ENCODE data around the gene CCDC88A.
"Not testable (repeated sequence)": the region's sequence is repeated elsewhere in the genome, so short reads cannot be mapped to it uniquely, and the experiment has no call there.

CCDC88A gene

DNA sequence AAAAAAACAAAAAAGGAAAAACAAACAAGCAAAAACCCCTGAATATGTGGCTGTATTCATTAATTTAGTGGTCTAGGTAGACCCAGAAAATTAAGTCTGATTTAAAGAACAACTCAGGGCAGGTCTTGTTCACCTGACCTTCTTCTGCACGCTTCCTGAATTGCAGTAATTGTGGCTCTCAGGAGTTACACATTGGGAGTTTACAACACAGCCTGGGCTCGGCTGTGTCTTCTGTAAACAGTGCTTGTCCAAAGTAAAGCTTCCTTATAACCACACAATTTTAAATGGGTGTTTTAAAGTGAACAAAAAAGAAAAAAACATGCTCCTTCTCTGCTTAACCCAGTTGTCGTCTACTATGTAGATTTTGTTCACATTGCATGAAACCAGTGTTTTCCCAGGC is 142.3 kb downstream of the CCDC88A start:
- H3K4me3 ChIP-seq (ENCODE audit: low read depth, low read length) = no peak overlapping the region
- no peak for DNase-seq (ENCODE audit: low read depth)
- no peak for TF ChIP-seq POLR2A (IDR thresholded peaks at IDR 0.05; ENCODE audit: extremely low read depth, insufficient read length)
- TF ChIP-seq, protein P1, sequence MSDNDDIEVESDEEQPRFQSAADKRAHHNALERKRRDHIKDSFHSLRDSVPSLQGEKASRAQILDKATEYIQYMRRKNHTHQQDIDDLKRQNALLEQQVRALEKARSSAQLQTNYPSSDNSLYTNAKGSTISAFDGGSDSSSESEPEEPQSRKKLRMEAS (IDR thresholded peaks at IDR 0.05; ENCODE audit: low read depth, low read length) = no peak
- TF ChIP-seq, protein P2, sequence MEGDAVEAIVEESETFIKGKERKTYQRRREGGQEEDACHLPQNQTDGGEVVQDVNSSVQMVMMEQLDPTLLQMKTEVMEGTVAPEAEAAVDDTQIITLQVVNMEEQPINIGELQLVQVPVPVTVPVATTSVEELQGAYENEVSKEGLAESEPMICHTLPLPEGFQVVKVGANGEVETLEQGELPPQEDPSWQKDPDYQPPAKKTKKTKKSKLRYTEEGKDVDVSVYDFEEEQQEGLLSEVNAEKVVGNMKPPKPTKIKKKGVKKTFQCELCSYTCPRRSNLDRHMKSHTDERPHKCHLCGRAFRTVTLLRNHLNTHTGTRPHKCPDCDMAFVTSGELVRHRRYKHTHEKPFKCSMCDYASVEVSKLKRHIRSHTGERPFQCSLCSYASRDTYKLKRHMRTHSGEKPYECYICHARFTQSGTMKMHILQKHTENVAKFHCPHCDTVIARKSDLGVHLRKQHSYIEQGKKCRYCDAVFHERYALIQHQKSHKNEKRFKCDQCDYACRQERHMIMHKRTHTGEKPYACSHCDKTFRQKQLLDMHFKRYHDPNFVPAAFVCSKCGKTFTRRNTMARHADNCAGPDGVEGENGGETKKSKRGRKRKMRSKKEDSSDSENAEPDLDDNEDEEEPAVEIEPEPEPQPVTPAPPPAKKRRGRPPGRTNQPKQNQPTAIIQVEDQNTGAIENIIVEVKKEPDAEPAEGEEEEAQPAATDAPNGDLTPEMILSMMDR (IDR thresholded peaks at IDR 0.05; ENCODE audit: low read depth, low read length) = no peak
- no peak for TF ChIP-seq MYC (IDR thresholded peaks at IDR 0.05; ENCODE audit: low read depth, low read length)

DNA sequence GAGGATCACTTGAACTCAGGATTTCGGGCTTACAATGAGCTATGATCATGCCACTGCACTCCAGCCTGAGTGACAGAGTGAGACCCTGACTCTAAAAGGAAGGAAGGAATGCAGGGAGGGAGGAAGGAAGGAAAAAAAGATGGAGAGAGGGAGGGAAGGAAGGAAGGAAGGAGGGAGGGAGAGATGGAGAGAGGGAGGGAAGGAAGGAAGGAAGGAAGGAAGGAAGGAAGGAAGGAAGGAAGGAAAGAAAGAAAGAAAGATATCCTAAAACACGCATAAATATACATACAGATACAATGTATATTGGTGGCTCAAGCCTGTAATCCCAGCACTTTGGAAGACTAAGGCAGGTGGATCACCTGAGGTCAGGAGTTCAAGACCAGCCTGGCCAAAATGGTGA is 145.3 kb downstream of the CCDC88A start:
- H3K4me3 ChIP-seq (ENCODE audit: low read depth, low read length); DNase-seq (ENCODE audit: low read depth): not testable (repeated sequence)

DNA sequence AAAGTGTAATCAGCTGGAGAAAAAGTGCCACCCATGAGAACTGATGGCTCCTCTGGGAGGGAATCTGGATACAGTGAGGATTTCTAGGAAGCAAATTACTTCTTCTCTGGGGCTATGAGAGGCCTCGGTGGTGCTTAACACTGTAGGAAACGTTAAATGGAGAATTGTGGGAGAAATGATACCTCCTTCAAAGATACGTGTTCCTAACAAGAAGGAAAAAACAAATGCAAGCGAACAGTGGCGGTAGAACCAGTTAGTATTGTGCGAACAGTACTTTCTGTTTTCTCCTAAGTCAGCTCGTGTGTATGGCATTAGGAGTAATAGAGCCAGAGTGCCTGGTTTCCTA is 150.0 kb downstream of the CCDC88A start:
- TF ChIP-seq MYC (IDR thresholded peaks at IDR 0.05; ENCODE audit: low read depth, low read length) (no peak), POLR2A (IDR thresholded peaks at IDR 0.05; ENCODE audit: extremely low read depth, insufficient read length) (no peak)
- TF ChIP-seq, protein P2 (IDR thresholded peaks at IDR 0.05; ENCODE audit: low read depth, low read length) = no peak
- TF ChIP-seq, protein P1 (IDR thresholded peaks at IDR 0.05; ENCODE audit: low read depth, low read length) = no peak
- H3K4me3 ChIP-seq (ENCODE audit: low read depth, low read length) = peak overlapping the region; percentile 91
- DNase-seq (ENCODE audit: low read depth) = peak; percentile 32

DNA sequence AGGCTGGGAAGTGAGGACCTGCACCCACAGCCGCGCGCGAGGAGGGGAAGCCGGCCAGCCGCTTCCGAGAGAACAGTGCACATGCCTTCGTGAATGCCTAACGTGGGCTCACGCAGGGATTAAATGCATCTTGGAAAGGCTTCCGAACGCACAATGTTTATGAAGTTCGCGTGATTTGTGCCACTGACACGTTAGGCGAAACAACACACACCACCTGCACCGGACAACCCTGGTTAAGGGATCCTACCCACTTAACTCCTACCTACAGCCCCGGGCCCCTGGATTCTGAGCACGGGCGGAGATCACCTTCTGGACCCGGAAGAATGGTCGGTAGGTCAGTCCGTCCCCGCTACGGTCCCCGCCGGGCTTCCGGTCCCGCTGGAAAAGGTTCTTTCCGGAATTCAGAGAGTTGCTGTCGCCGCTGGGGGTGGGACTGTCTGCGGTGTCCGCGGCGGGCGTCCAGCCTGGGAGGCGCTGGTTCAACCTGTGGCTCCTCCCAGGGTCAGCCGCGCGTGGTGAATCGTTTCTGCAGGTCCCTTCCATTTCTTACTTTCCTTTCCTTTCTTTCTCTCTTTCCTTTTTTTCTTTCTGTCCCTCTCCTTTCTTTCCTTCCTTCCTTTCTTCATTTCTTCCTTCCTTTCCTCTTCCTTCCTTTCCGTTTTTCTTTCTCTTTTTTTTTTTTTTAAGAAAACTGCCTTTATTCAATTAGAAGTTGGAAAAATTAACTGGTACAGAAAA is 150.6 kb downstream of the CCDC88A start, which contains the start of gene MTIF2:
TSS of gene MTIF2 (minus strand) at position 325 of the 738 bp plus-strand sequence. CDS start 5,373 bp downstream, outside the sequence.
- TF ChIP-seq POLR2A (IDR thresholded peaks at IDR 0.05; ENCODE audit: extremely low read depth, insufficient read length) (peak; percentile 94), MYC (IDR thresholded peaks at IDR 0.05; ENCODE audit: low read depth, low read length) (peak; percentile 76)
- TF ChIP-seq, protein P1 (IDR thresholded peaks at IDR 0.05; ENCODE audit: low read depth, low read length) = peak; percentile 49
- TF ChIP-seq, protein P2 (IDR thresholded peaks at IDR 0.05; ENCODE audit: low read depth, low read length) = no peak
- DNase-seq (ENCODE audit: low read depth) = peak; percentile 98
- peak within 1 kb of the TSS; percentile 91 for H3K4me3 ChIP-seq (ENCODE audit: low read depth, low read length)

DNA sequence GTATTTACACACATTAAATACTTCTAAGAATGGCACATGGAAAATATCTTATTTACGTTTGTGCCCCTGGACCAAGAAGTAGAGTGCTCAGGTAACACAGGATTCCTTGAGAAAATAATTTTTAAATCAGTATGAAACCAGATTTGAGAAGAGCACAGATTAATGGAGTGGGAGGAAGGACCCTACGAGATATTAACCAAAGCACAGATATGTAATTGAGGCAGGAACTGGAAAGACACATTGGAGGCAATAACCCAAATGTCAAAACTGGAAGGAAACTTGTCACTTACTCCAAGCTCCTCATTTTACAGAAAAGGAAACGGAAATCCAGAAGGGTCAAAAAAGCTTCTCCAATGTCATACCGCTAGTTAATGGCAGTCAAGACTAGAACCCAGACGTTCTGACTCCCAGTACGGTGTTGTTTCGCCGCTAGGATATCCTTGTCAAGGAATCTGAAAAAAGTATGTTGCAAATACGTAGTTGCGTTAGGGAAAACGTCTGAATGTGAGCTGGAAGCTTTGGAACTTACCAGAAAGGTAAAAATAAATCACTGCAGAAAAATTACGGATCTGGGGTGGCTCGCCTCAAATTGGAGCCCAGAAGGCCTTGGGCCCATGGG is 151.3 kb downstream of the CCDC88A start:
- peak; percentile 36 for DNase-seq (ENCODE audit: low read depth)
- TF ChIP-seq, protein P1 (IDR thresholded peaks at IDR 0.05; ENCODE audit: low read depth, low read length) = no peak
- TF ChIP-seq, protein P2 (IDR thresholded peaks at IDR 0.05; ENCODE audit: low read depth, low read length) = no peak
- no peak for TF ChIP-seq POLR2A (IDR thresholded peaks at IDR 0.05; ENCODE audit: extremely low read depth, insufficient read length)
- TF ChIP-seq MYC (IDR thresholded peaks at IDR 0.05; ENCODE audit: low read depth, low read length) = no peak
- peak overlapping the region; percentile 91 for H3K4me3 ChIP-seq (ENCODE audit: low read depth, low read length)

DNA sequence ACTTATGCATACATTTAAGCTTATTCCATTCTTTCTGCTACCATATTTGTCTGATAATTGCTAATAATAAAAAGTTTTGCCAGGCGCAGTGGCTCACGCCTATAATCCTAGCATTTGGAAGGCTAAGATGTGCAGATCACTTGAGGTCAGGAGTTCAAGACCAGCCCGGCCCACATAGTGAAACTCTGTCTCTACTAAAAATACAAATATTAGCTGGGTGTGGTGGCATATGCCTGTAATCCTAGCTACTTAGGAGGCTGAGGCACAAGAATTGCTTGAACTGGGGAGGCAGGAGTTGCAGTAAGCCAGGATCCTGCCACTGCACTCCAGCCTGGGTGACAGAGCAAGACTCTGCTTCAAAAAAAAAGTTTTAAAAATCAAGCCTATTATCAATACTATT is 160.1 kb downstream of the CCDC88A start:
- not testable (repeated sequence) for DNase-seq (ENCODE audit: low read depth); H3K4me3 ChIP-seq (ENCODE audit: low read depth, low read length)
